Measurements from ENCODE around the gene MAL.

Gene MAL

DNA sequence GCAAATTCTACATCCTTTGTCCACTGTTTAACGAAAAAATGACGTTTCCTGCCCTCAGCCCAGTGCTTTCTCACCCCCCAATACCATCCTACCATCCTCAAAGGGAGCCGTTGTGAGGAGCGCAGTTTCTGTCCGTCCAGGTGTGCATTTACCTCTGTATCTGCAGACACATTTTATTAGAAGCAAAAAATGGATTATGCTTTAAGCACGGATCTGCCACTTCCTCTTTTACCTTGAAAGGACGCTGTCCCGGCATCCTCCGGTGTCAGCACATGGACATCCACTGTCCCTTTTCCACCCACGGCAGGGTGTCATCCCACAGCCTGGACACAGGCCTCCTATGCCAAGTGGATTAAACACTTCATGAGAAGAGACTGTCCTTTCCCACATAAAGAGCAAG lies 7.2 kb upstream of the MAL start:
- no peak for DNase-seq

DNA sequence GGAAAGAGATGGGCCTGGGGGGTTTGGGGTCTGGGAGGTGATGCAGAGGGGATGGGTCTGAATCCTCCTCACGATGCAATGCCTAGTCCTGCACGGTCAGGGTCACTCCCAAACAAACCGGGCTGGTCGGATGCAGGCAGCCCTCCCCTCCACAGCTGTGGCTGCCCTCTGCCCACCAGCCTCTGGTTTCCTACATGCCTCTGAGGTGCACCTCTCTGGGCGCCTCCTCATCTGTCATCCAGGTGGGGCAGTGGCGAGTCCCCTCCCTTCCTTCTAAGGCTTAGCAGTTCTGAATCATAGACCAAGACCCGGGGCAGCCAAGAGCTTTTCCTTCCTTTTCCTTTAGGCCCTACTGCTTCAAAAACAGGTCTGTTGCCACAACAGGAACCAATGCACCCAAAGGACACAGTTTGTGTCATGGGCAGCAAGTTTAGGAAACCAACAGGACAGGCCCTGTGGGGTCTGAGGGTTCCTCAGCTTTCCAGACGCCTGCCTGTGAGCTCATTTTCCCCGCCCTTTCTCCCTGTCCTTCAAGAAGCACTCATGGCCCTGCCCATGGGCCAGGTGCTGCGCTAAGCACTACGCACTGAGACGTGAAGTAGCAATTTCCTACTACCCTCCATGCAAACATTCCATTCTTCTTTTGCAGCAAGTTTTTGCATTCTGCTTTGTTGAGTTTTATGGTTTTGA lies 6.5 kb upstream of the MAL start:
- no peak for DNase-seq

DNA sequence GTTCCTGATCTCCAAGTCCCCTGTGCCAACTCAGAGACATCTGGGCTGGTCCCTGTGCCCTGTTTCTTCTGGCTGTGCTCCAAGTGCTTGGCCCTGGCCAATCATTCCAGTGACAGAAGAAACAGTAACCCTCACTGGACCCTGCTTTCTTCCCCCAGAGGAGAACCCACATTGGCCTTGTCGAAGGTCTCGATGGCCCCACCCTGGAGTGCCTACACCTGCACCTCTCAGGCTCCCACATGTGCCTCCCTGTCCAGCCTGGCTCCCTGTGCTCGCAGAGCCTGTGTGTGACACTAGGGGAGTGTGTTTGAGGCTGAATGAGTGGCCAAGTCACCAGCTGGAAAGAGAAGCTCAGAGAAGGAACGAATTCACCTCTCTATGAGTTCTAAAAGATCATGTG lies 5.9 kb upstream of the MAL start:
- DNase-seq = no peak

DNA sequence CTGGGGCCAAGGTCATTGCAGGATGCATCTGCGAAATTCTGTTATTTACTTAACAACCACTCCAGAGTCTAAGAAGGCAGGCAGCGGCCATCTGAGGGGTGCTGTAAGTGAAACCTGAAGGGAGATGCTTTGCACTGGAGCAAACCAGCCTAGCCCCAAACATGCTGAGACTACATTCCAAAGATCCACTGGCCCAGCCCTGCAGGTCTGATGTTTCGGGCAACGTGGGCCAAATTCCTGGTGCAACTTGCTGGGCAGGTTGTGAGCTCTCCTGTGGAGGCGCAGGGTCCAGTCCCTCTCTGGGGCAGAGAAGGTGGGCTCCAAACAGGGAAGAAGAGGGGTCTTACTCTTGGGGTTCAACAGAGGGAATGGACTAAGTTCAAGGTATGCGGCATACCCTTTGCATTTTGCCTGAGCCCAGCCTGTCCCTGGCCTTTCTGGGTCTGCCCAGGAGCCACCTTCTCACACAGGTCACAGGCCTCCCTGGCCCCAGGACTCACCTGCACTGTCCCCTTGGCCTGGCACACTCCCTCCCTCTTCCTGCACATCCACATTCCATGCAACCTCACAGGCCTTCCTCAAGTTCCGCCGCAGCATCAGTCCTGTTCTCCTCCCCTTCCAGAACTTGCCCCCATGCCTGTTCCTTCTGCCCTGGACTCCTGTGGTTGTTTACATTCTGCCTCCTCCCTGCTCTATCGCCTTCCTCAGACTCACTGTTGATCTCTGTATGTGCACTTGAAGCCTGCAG lies 5.1 kb upstream of the MAL start:
- DNase-seq = no peak

DNA sequence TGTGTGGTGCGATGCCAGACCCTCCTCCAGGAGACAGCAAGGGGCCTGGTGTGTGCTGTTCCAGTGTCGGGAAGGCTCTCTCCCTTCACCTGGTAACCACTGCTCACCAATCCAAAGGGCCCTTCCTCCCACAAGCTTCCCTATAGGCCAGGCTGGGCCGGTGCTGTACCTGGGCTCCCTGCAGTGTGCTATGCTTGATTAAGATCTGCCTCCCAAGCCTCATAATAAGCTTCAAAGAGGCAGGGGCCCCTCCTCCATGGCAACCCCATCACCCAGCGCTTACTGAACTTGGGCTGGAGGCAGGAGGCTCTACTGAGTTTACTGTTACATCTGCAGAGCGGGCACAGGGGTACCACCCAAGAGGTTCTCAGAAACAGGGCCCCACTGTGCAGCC lies 4.5 kb upstream of the MAL start:
- DNase-seq = no peak

DNA sequence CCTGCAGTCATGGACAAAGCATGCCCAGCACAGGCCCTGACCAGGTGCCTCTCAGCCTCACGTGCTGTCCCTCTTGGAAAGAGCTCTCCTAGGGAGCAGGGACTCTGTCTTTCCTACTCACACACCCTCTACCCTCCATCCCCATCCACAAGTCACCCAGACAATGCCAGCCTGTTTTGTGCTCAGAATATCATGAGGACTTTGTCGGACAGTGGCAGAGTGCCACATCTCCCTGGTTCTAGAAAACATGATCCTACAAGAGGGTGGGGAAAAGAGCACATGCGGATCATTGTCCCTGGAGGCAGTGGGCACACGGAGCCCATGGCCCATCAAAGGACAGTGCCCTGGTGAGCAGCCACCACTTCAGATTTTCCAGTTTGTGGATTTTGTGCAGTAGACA lies 3.7 kb upstream of the MAL start:
- DNase-seq = no peak

DNA sequence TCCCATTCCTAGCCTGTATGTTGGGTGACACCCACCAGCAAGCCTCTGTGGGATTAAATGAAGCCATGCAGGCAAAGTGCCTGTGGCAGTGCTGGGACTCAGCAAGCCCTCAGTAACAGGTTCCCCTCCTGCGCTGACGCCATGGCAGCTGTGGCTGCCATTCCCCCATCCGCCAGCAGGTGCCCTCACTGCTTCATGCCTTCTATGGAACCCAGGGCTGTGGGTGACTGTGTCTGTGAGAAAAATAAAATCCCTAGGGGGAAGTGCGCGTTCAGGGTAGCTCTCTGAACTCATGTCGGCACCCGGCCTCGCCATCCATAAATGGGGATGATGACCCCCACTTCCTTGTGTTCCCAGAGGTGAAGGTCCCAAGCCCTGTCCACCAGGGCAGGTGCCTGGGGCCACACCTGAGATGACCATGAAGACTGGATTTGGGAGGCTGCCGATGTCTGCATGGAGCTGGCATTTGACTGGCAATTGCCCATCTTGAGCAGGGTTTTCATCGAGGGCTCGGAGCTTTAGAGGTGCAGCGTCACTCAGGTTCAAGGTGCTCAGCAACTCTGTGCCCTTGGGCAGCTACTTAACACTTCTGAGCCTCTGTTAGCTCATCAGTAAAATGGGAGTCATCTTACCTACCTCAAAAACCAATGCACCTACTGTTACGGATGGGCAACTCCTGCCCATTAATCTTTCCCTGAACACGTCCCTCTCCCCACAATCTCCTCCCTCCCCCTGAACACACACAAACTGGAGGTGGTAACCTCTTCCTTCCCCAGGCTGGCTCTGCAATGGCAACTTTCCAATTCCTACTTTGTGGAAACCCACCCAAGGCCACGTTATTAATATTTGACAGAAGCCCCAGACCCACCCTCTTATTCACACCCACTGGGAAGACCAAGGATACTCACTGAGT lies 2.9 kb upstream of the MAL start:
- DNase-seq = no peak

DNA sequence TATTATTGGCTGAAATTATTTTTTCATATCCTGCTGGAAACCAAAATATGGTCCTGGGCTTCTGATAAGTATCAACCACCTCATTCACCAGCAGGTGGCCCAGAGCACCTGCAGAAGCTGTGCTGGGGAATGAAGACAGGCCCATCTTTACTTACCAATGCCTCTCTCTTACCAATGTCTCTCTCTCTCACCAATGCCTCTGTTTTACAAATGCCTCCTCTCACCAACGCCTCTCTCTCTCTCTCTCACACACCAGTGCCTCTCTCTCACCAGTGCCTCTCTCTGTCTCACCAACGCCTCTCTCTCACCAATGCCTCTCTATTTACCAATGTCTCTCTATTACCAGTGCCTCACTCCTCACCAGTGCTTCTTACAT lies 2.3 kb upstream of the MAL start:
- no peak for DNase-seq

DNA sequence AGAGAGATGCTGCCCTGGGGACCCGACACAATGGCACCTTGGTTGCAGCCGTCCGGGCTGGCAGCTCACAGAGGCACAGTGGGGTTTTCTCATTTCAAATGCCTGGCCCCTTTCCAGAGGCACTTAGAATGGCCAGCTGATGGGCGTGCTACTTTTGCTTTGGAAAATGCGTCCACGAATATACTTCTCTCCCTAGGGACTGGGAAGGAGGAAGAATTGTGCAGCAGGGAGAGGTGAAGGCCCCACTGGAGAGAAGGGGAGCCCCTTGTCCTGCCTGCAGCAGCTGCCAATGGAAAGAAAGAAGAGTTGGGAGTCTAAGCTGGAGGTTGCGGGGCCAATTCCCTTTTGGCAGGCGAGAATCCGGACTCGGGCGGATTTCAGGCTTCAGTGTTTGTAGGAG lies 1.1 kb upstream of the MAL start:
- no peak for DNase-seq

DNA sequence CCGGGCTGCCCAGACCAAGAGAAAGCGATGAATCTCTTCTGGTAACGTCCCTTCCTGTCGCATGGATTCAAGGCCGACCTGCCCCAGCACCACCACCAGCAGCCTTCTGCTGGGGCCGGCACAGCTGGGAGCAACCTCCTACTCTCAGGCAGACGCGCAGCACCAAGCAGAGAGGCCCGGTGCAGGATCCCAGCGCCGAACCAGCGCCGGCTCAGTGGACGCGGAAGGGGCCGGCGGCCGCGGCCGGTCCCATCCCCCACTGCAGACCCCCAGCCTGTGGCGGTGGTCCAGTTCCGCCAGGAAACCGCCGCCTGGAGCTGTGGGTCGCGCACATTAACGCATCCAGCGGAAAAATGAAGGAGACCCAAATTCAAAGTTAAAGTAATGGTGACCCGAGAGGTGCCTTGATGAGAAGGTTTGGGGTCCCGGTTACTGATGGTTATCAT lies 525 bp upstream of the MAL start:
- no peak for DNase-seq

DNA sequence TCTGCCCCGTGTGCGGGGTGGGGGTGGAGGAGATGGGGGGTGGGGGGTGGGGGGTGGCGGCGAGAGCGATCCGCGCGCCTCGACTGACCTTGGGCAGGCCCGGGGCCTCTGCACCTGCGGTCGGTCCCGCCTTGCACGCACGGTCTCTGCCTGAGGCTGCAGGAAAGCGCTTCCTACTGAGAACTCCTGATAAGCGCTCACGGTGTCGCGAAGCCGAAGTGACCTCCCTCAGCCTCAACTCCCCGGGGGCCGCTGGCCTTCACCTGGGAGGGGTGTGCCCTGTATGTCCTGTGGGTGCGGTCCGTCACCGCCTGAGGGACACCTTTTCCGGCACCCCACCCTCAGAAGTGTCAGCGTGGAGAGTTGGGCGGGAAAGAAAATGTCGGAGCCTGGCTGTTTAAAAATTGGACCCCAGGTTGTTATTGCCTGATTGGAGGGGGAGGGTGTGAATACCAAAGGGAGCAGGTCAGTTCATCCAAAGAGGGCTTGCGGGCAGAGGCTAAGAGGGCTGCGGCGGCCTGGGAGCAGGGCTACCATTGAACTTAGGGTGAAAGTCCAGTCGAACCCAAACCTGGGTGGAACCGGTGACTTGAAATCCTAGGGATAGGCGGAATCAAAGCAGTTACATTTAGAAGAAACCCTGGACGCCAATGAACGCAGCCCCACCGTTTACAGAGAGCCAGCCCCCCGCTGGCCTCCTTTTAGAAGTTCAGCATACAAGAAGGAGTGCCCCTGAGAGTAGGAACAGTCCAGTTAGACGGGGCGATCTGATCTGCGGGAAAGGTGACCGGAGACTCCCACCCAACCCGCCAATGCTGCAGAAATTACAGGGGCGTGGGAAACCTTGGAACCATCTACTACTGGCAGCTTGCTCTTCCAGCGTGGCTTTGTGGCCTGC lies 1.2 kb downstream of the MAL start:
- DNase-seq = no peak

DNA sequence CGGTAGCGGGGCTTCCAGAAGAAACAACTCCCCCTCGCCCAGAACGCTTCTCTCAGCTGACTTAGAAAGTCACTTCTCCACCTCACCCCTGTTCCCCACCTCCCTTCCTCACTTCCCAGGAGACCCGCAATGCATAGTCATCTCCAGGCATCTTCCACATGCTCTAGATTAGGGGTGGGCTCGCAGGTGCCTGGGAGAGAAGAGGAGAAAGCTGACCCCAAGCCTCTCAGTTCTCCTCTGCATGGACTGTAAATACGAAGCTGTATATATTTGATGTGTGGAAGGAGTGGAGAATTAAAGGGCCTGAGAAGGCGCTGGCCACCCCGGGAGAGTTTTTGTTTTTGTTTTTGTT lies 1.8 kb downstream of the MAL start:
- DNase-seq = no peak

DNA sequence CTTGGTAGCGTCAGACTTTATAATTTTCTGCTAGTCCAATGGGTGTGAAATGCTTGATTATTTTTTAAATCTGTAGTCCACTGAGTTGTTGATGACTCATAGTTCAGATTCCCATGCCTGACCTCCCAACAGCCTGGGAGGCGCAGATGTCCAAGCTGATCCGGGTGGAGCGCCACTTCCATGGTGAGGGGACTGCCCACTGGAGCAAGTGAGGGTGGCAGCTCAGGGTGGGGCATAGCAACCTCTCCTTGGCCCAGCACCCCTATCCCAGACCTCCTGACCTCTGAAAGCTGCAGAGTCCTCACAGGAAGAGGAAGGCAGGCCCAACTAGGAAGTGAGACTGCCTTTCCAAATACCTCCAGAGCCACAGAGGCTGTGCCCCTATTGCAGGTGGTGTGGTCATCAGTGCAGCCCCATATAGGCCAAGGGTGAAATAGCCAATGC lies 4.4 kb downstream of the MAL start:
- DNase-seq = no peak

DNA sequence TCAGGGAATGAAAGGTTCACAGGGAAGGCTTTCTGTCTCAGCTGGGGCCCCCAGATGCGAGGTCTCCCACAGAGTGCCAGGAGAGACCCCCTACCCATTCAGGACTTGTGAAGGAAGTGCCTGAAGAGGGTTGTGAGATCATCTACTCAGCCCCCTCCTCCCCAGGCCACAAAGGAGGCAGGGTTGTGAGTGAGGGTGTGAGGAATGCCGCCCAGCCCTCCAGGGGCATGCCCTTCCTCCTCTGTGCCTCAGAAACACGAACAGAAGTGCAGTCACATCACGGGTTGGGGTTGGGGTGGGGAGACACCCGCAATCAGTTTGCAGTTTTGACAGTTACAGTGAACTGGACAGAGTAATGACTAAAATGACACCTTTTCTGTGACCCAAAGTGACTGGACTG lies 5.0 kb downstream of the MAL start:
- DNase-seq = no peak

DNA sequence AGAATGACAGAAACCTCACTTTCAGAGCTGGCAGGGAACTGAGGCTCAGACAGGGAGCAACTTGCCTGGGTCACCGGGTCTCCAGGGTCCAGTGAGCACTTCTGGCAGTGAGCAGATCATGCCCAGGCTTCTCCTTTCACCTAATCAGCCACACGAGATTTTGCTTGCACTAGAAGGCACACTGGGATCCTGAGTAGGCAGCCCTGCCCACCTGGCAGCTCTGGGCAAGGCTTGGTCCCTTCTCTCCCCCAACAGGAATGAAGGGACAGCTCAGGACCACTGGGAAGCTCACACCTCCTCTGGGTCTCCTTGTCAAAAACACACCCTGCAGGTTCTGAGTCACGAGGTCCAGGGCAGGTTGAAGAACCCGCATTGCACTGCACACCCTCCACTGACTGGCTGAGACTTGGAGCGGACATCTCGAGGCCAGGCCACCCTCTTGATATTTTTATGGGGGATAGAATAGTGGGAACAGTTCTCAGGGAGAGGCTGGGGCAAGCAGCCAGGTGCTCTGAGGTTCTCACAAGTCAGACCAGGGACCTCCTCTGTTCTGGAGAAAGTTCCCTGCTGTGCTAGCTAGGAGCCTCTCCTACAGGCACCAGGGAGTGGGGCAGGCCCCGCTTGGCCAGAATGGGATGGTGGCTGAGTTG lies 5.7 kb downstream of the MAL start:
- DNase-seq = no peak

DNA sequence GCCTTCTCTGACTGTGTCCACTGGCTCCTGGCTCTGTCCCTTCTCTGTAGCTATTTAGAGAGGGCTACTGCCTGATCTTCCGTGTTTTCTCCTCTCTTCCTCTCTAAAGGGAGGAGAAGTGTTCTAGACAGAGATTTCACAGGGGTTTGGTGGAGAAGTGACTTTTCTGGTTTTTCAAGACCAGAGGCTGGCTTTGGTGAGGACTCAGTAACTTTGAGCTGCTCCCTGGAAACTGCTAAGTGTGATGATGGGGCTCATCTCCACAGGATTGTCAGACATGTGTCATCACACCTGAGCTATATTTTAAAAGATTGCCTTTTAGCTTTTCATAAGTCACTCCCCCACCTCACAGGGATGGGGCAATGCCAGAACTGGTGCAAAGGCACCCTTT lies 6.2 kb downstream of the MAL start:
- DNase-seq = no peak

DNA sequence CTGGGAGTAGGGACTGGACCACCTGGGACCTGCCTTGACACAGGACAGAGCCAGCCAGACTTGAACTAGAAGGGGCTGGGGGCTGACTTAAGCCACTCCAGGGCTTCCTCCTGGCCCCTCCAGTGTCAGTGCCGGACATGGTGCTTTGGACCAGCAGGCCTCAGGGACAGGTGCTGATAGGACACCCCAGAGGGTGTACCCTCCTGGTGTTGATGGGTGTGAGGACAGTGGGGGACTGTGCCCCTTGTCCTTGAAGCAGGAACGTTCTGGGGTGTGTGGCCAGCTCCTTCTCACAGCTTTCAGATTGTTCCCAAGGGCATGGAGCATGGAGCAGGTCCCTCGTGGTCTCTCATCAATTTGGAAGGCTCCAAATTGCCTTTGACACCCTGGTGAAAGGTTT lies 6.8 kb downstream of the MAL start:
- DNase-seq = no peak

DNA sequence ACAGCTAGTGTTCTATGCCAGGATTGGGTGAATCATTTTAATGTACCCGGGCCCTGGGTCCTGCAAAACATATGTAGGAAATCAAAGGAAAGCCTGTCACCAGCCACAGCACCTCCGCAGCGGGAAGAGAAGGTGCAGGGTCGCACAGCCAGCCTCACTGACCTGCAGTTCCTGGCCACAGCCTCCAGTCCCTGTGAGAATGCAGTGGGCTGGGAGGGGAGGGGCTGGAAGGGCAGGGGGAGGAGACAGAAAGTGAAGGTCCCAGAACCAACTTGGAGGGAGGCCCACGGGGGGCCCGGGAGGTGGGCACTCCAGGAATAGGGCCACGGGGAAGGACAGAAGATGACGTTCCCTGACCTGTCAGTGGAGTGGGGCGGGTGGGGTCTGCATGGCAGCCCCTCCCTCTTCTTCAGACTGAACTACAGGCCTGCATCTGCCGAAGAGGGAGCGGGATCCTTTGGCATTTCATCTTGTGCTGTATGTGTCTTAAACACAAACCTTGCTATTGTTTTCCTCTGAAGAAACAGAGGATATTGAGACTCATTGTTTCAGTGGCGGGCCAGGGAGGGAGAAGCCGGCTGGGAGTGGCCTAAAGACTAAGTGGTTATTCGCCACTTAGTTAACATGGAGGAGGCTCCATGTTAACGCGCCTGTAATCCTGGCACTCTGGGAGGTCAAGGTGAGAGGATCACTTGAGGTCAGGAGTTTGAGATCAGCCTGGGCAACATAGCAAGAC lies 7.5 kb downstream of the MAL start:
- no peak for DNase-seq

DNA sequence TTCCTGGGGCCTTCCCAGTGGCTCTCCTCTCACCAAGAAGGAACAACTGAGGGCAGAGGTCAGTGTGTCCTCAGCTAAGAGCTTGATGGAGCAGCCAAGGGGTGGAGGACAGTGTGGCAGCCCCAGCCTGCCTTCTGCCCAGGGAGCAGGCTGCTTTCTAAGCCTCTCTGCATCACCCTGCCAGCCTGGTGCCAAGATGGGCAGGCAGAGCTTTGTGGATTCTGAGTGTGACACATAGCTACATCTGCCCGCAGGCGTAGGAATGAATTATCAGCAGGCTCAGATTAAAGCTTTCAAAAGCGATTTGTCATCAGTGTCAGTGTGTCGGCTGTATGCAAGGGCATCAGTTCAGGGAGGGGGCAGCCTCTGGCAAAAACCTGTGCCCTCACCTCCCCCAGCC lies 8.7 kb downstream of the MAL start:
- DNase-seq = no peak

DNA sequence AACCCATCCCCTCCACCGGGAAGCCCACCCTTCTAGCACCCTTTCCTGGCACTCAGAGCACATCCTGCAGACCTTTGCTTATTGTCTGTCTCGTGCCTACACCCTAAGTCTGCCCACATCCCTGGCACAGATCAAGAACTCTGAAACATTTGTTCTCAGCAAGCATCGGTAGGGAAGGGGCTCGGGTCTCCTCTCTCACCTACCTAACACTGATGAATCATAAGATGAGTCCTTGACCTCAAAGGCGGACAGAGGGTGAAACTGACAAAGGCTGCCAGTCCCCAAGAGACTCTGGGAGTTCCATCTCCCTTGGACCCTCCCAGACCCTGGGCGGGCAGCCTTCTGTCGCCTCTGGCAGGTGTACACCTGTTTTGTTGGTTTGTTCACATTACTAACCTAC lies 9.3 kb downstream of the MAL start:
- DNase-seq = no peak

DNA sequence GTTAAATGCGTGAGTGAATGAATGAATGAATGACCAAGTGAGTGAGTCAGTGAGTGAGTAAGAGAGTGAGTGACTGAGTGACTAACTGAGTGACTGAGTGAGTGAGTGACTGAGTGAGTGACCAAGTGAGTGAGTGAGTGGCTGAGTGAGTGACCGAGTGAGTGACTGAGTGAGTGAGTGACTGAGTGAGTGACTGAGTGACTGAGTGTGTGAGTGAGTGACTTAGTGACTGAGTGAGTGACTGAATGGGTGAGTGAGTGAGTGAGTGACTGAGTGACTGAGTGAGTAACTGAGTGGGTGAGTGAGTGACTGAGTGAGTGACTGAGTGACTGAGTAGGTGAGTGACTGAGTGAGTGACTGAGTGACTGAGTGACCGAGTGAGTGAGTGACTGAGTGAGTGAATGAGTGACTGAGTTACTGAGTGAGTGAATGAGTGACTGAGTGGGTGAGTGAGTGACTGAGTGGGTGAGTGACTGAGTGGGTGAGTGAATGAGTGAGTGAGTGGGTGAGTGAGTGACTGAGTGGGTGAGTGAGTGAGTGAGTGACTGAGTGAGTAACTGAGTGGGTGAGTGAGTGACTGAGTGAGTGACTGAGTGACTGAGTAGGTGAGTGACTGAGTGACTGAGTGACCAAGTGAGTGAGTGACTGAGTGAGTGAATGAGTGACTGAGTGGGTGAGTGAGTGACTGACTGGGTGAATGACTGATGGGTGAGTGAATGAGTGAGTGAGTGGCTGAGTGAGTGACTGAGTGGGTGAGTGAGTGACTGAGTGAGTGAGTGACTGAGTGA lies 11.3 kb downstream of the MAL start:
- DNase-seq = no peak
